ENCODE measurements around the gene OSBPL3. TPM values are rescaled to one million over a fixed set of nuclear protein-coding genes. Genes with fewer than 3 reads are reported as not detected.

OSBPL3 gene
- total RNA-seq, 2 donors from 2014 or later, result 52.9 to 53.0 TPM

- Mint-ChIP-seq H3K27me3 (ENCODE audit: low read depth) (no peaks in the 10 kb centered on the region), H3K4me3 (peak overlapping the region in 1 of 2 donors; percentile 43), H3K27ac (peak overlapping the region; percentile 9), H3K4me1 (ENCODE audit: low read depth) (peaks cover 16% of the 10 kb centered on the region), H3K9me3 (peaks cover 0 to 2% of the 10 kb centered on the region in 2 donors), H3K36me3 (ENCODE audit: insufficient read depth in 2 of 2) (peaks cover 2 to 5% of the 10 kb centered on the region in 2 donors)
- ATAC-seq (replicated peaks in 1 of 2) (no peak), DNase-seq (no peak)
Measured at GRCh38 chr7:24793982-24794648, 185.9 kb downstream of the OSBPL3 start.

GRCh38 chr7:24788961-24789576, 190.9 kb downstream of the OSBPL3 start:
- H3K4me3 Mint-ChIP-seq, result no peak overlapping the region
- H3K27ac Mint-ChIP-seq, result no peak overlapping the region
- H3K4me1 Mint-ChIP-seq (ENCODE audit: low read depth), result peaks cover 14% of the 10 kb centered on the region
- DNase-seq (no peak), ATAC-seq (replicated peaks in 1 of 2) (no peak)
- no peaks in the 10 kb centered on the region for H3K27me3 Mint-ChIP-seq (ENCODE audit: low read depth)
- peaks cover 3% of the 10 kb centered on the region in 2 donors for H3K36me3 Mint-ChIP-seq (ENCODE audit: insufficient read depth in 2 of 2)
- H3K9me3 Mint-ChIP-seq, result peaks cover 0 to 4% of the 10 kb centered on the region in 2 donors

GRCh38 chr7:24788075-24788474, 191.9 kb downstream of the OSBPL3 start:
- Mint-ChIP-seq H3K4me1 (ENCODE audit: low read depth) (peaks cover 10% of the 10 kb centered on the region), H3K4me3 (no peak overlapping the region), H3K9me3 (peaks cover 1 to 4% of the 10 kb centered on the region in 2 donors), H3K36me3 (ENCODE audit: insufficient read depth in 2 of 2) (peaks cover 5 to 6% of the 10 kb centered on the region in 2 donors), H3K27me3 (ENCODE audit: low read depth) (no peaks in the 10 kb centered on the region), H3K27ac (no peak overlapping the region)
- DNase-seq (no peak), ATAC-seq (replicated peaks in 1 of 2) (no peak)

GRCh38 chr7:24786941-24787340, 193.0 kb downstream of the OSBPL3 start:
- H3K4me1 Mint-ChIP-seq (ENCODE audit: low read depth), result peaks cover 10% of the 10 kb centered on the region
- peak; percentile 91 to 96 for ATAC-seq (replicated peaks in 1 of 2)
- H3K4me3 Mint-ChIP-seq, result no peak overlapping the region
- DNase-seq, result peak; percentile 47 to 50
- H3K27ac Mint-ChIP-seq, result no peak overlapping the region
- no peaks in the 10 kb centered on the region for H3K27me3 Mint-ChIP-seq (ENCODE audit: low read depth)
- H3K9me3 Mint-ChIP-seq, result peaks cover 1 to 4% of the 10 kb centered on the region in 2 donors
- peaks cover 5 to 6% of the 10 kb centered on the region in 2 donors for H3K36me3 Mint-ChIP-seq (ENCODE audit: insufficient read depth in 2 of 2)

- H3K27me3 Mint-ChIP-seq (ENCODE audit: low read depth), result no peaks in the 10 kb centered on the region
- peaks cover 1 to 4% of the 10 kb centered on the region in 2 donors for H3K9me3 Mint-ChIP-seq
- DNase-seq (no peak), ATAC-seq (replicated peaks in 1 of 2) (no peak)
- peaks cover 10% of the 10 kb centered on the region for H3K4me1 Mint-ChIP-seq (ENCODE audit: low read depth)
- H3K27ac Mint-ChIP-seq, result peak overlapping the region; percentile 29
- no peak overlapping the region for H3K4me3 Mint-ChIP-seq
- peaks cover 5 to 6% of the 10 kb centered on the region in 2 donors for H3K36me3 Mint-ChIP-seq (ENCODE audit: insufficient read depth in 2 of 2)
Measured at GRCh38 chr7:24786306-24786705, 193.7 kb downstream of the OSBPL3 start.

GRCh38 chr7:24784277-24784676, 195.7 kb downstream of the OSBPL3 start:
- H3K27ac Mint-ChIP-seq, result no peak overlapping the region
- H3K36me3 Mint-ChIP-seq (ENCODE audit: insufficient read depth in 2 of 2), result peaks cover 4 to 5% of the 10 kb centered on the region in 2 donors
- DNase-seq (no peak), ATAC-seq (replicated peaks in 1 of 2) (no peak)
- H3K9me3 Mint-ChIP-seq, result peaks cover 1 to 4% of the 10 kb centered on the region in 2 donors
- peaks cover 10% of the 10 kb centered on the region for H3K4me1 Mint-ChIP-seq (ENCODE audit: low read depth)
- H3K4me3 Mint-ChIP-seq, result no peak overlapping the region
- H3K27me3 Mint-ChIP-seq (ENCODE audit: low read depth), result no peaks in the 10 kb centered on the region

GRCh38 chr7:24783698-24784097, 196.3 kb downstream of the OSBPL3 start:
- Mint-ChIP-seq H3K4me1 (ENCODE audit: low read depth) (peaks cover 10% of the 10 kb centered on the region), H3K27ac (no peak overlapping the region)

GRCh38 chr7:24781106-24781505, 198.9 kb downstream of the OSBPL3 start:
- Mint-ChIP-seq H3K4me1 (ENCODE audit: low read depth) (no peaks in the 10 kb centered on the region), H3K4me3 (no peak overlapping the region), H3K27ac (no peak overlapping the region), H3K27me3 (ENCODE audit: low read depth) (no peaks in the 10 kb centered on the region), H3K9me3 (peaks cover 1 to 2% of the 10 kb centered on the region in 2 donors), H3K36me3 (ENCODE audit: insufficient read depth in 2 of 2) (peaks cover 5 to 6% of the 10 kb centered on the region in 2 donors)
- DNase-seq (no peak), ATAC-seq (replicated peaks in 1 of 2) (no peak)

More at GRCh38 chr7:24783698-24784097, 196.3 kb downstream of the OSBPL3 start:
- no peak overlapping the region for H3K4me3 Mint-ChIP-seq
- H3K27me3 Mint-ChIP-seq (ENCODE audit: low read depth), result no peaks in the 10 kb centered on the region
- peaks cover 1 to 2% of the 10 kb centered on the region in 2 donors for H3K9me3 Mint-ChIP-seq
- H3K36me3 Mint-ChIP-seq (ENCODE audit: insufficient read depth in 2 of 2), result peaks cover 5 to 6% of the 10 kb centered on the region in 2 donors
- DNase-seq (no peak), ATAC-seq (replicated peaks in 1 of 2) (no peak)

GRCh38 chr7:24779283-24779655, 200.7 kb downstream of the OSBPL3 start:
- peak overlapping the region in 1 of 2 donors; percentile 38 for H3K4me3 Mint-ChIP-seq
- peaks cover 2 to 5% of the 10 kb centered on the region in 2 donors for H3K36me3 Mint-ChIP-seq (ENCODE audit: insufficient read depth in 2 of 2)
- H3K27me3 Mint-ChIP-seq (ENCODE audit: low read depth), result no peaks in the 10 kb centered on the region
- no peaks in the 10 kb centered on the region for H3K4me1 Mint-ChIP-seq (ENCODE audit: low read depth)
- peak overlapping the region; percentile 74 for H3K27ac Mint-ChIP-seq
- peaks cover 0 to 1% of the 10 kb centered on the region in 2 donors for H3K9me3 Mint-ChIP-seq
- ATAC-seq (replicated peaks in 1 of 2), result peak in 1 of 2 donors; percentile 23
- DNase-seq, result no peak

GRCh38 chr7:24778543-24779282, 201.3 kb downstream of the OSBPL3 start:
- Mint-ChIP-seq H3K9me3 (peaks cover 0 to under 1% of the 10 kb centered on the region in 2 donors), H3K4me3 (peak overlapping the region in 1 of 2 donors; percentile 38), H3K27me3 (ENCODE audit: low read depth) (no peaks in the 10 kb centered on the region), H3K36me3 (ENCODE audit: insufficient read depth in 2 of 2) (peaks cover under 1 to 4% of the 10 kb centered on the region in 2 donors), H3K4me1 (ENCODE audit: low read depth) (peaks cover 3% of the 10 kb centered on the region), H3K27ac (peak overlapping the region; percentile 74)
- DNase-seq (peak; percentile 29 to 37), ATAC-seq (replicated peaks in 1 of 2) (peak; percentile 87 to 93)

- Mint-ChIP-seq H3K27me3 (ENCODE audit: low read depth) (no peaks in the 10 kb centered on the region), H3K27ac (peak overlapping the region; percentile 16), H3K4me1 (ENCODE audit: low read depth) (peaks cover 5% of the 10 kb centered on the region), H3K9me3 (no peaks in the 10 kb centered on the region), H3K36me3 (ENCODE audit: insufficient read depth in 2 of 2) (peaks cover 0 to 2% of the 10 kb centered on the region in 2 donors), H3K4me3 (peak overlapping the region in 1 of 2 donors; percentile 0)
- no peak for DNase-seq
- no peak for ATAC-seq (replicated peaks in 1 of 2)
Measured at GRCh38 chr7:24777806-24778205, 202.2 kb downstream of the OSBPL3 start.

GRCh38 chr7:24773646-24774045, 206.3 kb downstream of the OSBPL3 start:
- Mint-ChIP-seq H3K27ac (no peak overlapping the region), H3K4me3 (no peak overlapping the region), H3K36me3 (ENCODE audit: insufficient read depth in 2 of 2) (peaks cover 0 to 4% of the 10 kb centered on the region in 2 donors), H3K4me1 (ENCODE audit: low read depth) (peaks cover 5% of the 10 kb centered on the region), H3K9me3 (peaks cover 0 to 3% of the 10 kb centered on the region in 2 donors), H3K27me3 (ENCODE audit: low read depth) (peaks cover 6% of the 10 kb centered on the region)
- ATAC-seq (replicated peaks in 1 of 2) (no peak), DNase-seq (no peak)

- Mint-ChIP-seq H3K36me3 (ENCODE audit: insufficient read depth in 2 of 2) (peaks cover 0 to 4% of the 10 kb centered on the region in 2 donors), H3K4me1 (ENCODE audit: low read depth) (peaks cover 5% of the 10 kb centered on the region), H3K4me3 (no peak overlapping the region), H3K27ac (no peak overlapping the region), H3K9me3 (peaks cover 0 to 3% of the 10 kb centered on the region in 2 donors), H3K27me3 (ENCODE audit: low read depth) (peaks cover 23% of the 10 kb centered on the region)
- no peak for ATAC-seq (replicated peaks in 1 of 2)
- DNase-seq, result no peak
Measured at GRCh38 chr7:24769851-24770250, 210.1 kb downstream of the OSBPL3 start.
